CD4-positive, alpha-beta T cell treated with Interleukin-21 for 1 hour (primary cell): Measurements from ENCODE around the gene BTNL9.
"Not testable (repeated sequence)": the region's sequence is repeated elsewhere in the genome, so short reads cannot be mapped to it uniquely, and the experiment has no call there.

Experiments
- DNase-seq: peaks from one replicate; pipeline ENCODE4 v3.0.0-alpha.2; 2020

Gene BTNL9

GRCh38 chr5:181101930-181102674 is 62.0 kb downstream of the BTNL9 start:
- not testable (repeated sequence) for DNase-seq

GRCh38 chr5:181104259-181104568 is 64.1 kb downstream of the BTNL9 start:
- not testable (repeated sequence) for DNase-seq

- not testable (repeated sequence) for DNase-seq
These were observed 64.7 kb downstream of the BTNL9 start for GRCh38 chr5:181104606-181105390.

GRCh38 chr5:181105391-181106025 is 65.4 kb downstream of the BTNL9 start:
- DNase-seq = no peak

- DNase-seq = no peak
These were observed 67.6 kb downstream of the BTNL9 start for GRCh38 chr5:181107699-181108098.

- no peak for DNase-seq
These were observed 68.6 kb downstream of the BTNL9 start for GRCh38 chr5:181108578-181109165.

- DNase-seq = no peak
These were observed 69.5 kb downstream of the BTNL9 start for GRCh38 chr5:181109489-181110013.

GRCh38 chr5:181111010-181111409 is 70.9 kb downstream of the BTNL9 start:
- DNase-seq = no peak
